ENCODE data around the gene MS4A8.

DNA sequence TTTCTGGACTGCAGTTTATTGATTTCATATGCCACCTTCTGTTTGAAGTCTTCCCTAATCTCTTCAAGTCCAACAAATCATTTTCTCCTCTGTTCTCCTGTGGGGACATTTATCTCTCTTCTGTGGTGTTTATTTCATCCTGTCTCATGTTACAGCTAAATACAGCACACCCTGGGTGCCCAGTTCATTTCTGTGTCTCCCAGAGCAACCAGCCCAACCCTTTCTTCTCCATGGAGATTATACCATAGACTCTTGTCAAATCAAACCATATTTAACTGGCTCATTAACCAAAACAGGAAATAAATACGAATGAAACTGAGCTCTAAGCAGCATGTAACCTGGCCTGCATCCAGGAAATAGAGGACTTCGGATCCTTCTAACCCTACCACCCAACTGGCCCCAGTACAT lies at the start of gene MS4A8:
- no peak for TF ChIP-seq CTCF (IDR thresholded peaks at IDR 0.05; ENCODE audit: poor library complexity)
- no peak for TF ChIP-seq EZH2 (IDR thresholded peaks at IDR 0.05; ENCODE audit: borderline replicate concordance)
